GM21528 (cell line): ENCODE measurements around the gene DOCK4.

Source experiments
- ATAC-seq: cut with Tn5 transposase; IDR thresholded peaks from one replicate; pipeline ENCODE4 v1.9.1; 2021; ENCODE audit warnings: mild to moderate bottlenecking, moderate library complexity; ENCODE audit not compliant: unreplicated experiment, low FRiP score

The DOCK4 gene

DNA sequence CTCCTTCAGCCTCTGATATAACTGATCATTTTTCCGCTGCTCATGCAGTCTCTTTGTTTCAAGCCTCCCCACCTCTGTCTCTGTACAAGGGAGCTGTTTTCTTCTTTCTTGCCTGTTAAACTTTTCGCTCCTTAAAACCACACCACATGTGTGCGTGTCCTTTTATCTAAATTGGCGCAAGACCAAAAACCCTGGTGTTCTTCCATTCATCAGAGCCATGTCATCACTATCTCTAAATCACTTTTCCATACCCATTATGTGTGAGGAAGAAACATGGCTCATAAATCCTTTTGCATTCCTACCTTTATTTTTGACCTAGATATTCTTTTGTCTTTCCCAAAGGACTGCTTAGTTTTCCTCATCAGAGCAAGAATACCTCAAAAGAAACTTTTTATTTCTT, 404.9 kb downstream of the DOCK4 start:
- ATAC-seq = no peak

DNA sequence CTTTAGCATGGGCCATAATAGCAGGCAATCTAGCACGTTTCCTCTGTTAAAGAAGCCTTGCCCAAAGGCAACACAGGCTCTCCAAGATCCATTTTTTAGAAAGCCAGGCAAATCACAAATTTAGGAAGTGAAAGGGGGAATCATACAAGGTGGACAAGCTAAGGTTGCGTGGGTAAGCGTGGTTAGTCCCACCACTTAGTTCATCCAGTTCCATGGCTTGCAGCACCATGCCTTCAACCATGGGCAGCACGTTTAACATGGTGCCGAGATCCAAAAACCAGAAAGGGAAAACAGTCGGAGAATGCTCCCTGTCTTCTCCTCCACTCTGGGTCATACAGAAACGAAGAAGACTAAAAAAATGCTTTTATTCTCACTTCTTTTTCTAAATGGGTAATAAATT, 409.5 kb downstream of the DOCK4 start:
- ATAC-seq = no peak

DNA sequence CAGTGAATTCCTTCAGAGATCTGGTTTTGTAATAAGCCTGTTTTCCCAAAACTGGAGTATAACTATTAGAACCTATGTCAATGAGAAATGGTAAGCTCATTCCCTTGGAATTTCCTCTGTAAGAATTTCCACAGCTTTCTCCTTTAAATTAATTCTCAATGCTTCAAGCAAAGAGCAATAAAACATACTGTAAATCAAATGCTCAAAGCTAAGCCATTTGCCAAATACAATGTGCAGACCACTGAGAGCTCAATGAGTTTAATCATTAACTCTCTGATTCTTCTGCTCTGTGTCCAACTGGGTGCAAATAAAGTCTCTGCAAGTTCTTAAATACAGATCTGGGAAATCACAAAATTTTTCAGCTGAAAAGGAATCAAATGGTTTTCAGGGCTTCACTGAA, 416.3 kb downstream of the DOCK4 start:
- ATAC-seq = no peak

DNA sequence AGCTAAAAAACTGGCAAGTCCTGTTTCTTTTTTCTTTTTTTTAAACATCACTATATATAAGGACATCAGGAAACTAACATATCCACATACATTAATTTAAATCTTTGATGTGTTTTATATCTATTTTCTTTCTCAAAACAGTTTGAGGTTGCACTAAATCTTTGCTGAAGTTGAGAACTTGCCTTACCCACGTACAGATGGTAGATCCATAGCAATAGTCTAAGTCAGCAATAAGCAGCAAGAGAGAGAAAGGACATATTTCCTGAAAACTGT, 417.2 kb downstream of the DOCK4 start:
- no peak for ATAC-seq

DNA sequence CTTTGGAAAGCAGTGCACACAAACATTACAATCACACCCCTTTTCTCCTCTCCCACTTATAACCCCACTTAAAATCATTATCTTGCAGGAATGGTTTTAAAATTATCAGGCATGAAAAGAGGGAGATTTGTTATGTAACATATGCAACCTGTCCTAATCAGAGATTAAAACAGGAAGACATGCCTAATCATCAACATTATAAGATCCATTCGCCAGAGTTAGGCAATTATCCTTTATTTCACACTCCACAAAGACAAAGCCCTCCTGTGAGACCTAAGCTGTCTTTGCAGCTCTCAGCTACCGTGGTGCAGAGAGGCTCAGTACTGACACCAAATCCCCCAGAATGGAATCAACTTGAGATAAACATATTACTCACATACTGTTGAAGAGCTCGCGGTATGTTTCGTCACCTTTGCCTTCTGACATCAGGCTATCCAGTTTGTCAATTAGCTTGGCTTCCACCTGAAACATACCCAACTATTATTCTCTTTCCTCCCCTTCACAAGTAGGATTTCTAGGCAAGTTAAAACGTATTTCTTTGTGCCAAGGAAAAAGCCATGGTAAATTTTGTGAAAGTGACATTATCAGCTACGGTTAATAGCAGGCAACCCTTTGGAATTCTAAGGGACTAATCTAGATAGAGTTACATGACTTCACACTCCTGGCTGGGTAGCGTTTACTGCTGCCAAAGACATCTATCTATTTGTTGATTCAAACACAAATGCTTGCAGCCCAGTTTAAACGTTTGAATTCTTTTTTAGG, 417.7 kb downstream of the DOCK4 start:
- no peak for ATAC-seq

DNA sequence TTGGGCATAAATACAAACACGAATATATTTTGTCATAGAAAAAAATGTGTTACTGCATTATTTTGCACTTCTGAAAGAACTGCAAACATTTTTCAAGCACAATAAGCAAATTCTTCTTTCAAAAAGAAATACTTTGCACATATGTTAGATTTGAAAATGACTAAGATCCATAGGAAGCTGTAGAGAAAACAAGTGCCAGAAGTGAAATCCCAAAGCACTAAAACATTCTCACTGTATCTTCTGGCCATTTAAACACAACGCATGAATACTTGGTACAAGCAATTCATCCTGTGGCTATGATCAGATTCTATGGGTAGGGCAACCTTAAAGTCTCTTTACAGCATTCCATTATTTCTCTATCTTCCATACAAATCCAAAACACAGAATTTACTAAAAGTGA, 418.5 kb downstream of the DOCK4 start:
- no peak for ATAC-seq

DNA sequence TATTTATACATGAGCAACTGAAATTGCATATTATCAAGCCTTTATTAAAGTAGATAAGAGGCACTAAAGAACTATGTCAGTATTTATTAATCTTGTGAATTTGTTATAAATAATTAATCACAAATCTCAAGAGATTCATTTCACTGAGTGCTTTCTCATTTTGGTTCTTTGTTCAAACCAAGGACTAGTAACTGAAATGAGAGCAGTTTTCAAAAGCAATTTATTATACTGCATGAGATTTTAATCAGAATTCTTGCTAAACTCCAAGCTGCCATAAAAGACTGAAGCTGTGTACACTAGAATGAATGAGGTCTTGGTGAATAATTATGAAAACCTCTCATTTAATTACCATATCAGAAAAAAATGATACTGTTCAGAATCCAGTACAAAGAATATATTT, 419.1 kb downstream of the DOCK4 start:
- no peak for ATAC-seq

DNA sequence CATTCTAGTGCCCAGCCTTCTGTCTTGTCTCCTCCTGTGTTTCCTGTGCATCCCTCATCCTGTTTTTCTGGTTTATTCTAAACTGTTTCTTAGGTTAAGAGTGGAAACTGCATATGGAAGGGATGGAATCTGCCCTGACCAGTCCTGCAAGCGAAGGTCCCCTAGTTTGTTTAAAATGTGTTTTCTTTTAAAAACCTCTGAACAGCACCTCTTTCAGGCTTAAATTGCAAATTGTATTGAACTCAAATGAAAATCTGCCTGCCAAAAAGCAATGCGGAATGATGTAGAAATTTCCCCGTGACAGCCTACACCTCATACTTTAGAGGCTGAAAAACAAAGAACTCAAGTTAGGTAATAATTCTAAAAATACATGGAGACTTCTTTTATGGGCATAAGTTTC, 421.1 kb downstream of the DOCK4 start:
- ATAC-seq = no peak

DNA sequence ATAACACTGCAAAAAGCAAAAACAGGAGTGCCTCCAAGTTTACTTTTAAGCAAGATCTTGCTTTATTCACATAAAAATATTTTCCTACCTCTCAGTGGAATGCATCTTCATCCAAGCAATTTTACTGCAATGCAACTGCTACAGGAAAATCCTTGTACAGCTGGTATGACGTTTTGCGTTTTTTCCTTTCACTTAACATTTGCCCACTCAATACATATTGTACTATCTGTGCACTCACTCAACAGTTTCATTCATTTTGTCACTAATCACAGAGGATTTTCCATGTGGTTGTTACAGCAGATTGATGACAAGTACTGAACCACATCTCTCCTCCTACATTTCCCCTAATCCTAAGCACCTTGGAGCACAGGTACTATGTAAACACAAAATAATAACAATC, 421.9 kb downstream of the DOCK4 start:
- ATAC-seq = no peak

DNA sequence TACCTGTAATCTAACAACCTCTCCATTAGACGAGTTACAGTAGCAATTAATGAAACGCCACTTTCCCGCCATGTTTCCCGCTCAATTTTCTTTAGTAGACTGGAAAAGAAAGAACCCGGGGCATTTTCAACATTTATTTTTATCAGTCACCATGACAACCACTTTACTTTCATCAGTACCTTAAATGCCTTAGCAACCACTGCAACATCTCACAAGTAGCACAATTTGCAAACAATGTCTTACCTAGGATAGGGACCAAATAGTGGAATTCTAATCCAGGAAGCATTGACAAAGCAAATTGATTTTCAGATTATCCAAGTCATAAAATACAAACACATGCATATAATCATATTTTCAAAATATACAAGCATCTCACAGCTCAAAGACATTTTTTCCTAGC, 422.3 kb downstream of the DOCK4 start:
- no peak for ATAC-seq

DNA sequence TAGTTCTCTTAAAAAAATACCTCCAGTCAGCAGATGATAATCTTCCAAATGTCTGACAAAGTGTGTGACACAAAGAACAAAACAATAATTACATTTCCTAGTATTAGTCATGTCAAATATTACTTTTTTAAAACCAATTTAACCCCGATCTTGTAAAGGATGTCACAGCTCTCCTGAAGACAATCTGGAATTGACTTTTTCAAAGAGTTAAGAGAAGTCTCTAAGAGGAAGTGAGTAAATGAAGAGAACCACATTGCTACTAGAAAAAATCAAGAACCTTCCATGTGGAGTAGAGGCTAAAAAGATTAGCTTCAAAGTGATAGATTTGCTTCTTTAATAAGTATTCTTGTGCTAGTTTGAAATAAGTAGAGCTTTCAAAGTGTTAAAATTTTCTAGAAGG, 425.7 kb downstream of the DOCK4 start:
- ATAC-seq = no peak

DNA sequence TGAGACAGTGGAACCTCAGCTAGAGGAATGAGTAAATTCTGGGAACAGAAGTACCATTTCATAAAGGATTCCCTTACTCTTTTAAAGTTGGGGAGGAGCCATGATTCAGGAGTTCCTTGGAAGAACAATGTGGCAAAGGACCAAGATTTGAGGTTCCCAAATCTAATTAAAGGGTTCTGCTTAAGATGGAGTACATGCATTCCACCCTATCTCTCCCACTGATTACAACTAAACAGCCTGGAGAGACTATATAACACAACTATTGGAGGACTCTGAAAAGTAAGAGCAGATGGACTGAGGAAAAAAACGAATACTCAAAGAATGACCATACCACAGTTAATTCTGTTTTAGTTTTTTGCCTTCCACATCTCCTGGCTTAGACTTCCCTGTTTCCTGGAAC, 431.0 kb downstream of the DOCK4 start:
- no peak for ATAC-seq

DNA sequence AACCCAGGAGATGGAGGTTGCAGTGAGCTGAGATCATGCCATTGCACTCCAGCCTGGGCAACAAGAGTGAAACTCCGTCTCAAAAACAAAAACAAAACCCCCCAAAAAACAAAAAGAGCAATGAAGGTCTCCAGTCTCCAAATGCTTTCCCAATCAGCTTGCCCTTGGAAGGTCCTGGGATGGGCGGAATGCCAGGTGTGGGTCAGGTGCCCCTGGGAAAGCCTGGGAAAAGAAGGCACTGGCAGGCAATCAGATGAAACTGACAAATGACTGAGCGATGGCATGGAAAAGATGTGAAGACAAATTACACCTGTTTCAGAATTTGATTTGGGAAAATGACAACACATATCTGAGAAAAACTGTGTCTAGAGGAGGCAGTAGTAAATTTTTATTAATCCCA, 433.5 kb downstream of the DOCK4 start:
- no peak for ATAC-seq

DNA sequence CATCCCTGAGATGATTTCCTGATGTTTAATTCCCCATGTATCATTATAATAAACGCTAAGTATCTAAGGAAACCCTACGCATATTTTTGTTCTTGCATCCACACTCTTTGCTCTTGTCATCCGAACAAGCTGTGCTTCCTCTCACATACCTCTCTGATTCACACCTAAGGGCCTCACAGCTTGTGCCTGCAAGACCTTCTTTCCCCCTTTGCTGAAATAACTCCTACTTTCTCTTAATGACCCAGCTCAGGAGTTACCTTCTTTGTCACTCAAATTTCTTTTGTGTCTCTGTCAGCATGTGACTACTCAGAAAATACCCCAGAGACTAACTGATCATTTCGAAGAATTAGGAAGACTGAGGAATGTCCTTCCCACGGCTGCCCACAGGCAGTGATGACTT, 434.6 kb downstream of the DOCK4 start:
- no peak for ATAC-seq

DNA sequence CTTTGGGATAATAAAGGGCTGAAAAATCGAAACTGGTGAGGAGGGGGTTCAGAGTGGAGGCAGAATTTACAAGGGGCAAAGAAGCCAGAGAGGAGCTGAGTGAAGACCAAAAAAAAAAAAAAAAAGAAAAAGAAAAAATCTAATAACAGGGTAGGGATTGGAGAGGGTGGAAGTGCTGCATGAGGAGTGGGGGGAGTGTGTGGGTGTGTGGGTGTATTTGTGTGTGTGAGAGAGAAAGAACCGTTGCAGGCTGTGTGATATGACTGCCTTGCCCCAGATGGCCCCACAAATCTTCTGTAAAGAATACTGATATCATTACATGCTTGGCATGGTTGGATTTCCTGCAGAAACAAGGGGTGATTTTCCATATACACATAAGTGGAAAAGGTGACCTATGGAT, 436.1 kb downstream of the DOCK4 start:
- ATAC-seq = no peak

DNA sequence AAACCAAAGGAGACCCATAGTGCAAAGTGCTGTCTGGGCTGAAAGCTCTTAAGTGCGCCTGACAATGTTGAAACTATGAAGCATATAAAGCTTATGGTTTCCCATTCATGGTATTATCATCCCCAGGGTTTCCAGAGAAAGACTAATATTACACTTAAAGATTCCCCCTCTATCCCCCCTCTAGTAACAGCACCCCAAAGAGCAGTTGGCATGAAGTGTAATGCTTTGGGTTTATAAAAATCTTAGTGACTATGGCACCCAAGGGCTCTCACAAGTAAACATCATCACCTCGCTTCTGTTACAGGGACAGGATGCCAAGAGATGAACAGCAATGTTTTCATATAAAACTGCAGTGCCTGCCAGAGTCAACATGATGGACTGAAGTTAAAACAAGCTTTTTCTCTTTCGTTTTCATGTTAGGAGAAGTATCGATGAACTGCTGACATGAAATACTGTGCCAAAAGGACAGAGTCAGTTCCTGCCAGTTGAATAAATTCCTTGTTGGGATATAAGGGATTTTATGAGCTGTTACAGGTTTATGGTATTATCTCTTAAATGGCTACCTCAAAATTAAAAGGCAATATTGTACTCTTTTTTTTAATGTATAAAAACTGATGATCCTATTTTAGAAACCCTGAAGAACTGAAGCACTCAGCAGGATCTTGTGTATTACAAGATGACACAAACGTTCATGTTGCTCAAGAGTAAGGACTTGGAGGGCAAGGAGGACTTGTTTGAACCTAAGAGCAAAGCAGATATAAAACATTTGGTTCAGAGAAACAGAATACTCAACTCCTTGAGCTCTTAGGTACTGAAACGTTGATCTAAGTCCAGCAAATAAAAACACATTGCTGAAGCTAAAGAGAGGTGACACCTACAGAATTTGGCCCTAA, 440.2 kb downstream of the DOCK4 start:
- no peak for ATAC-seq

DNA sequence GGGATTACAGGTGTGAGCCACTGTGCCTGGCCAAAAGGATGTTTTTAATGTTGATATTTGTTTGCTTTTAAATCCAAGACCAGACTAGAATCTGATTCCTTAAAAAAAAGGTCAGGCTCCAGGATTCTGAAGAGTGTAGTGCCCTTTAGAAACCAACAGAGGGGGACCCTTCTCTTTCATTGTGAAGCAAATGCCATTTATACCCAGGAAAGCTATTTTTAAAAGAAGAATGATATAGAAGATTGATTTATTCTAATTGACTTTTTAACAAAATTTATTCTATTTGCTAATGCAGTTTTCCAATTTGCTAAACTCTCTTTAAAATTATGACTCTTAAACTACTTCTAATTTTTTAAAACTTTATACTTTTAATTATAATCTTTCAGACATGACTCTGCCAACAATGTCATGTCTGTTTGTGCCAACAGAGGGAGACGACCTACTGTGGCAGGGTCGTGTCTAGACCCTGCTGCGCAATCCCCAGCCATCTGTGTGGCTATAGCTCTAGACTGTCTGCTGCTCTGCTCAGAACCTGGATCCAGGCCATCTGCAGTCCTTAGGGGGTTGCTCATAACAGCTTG, 442.9 kb downstream of the DOCK4 start:
- ATAC-seq = no peak

DNA sequence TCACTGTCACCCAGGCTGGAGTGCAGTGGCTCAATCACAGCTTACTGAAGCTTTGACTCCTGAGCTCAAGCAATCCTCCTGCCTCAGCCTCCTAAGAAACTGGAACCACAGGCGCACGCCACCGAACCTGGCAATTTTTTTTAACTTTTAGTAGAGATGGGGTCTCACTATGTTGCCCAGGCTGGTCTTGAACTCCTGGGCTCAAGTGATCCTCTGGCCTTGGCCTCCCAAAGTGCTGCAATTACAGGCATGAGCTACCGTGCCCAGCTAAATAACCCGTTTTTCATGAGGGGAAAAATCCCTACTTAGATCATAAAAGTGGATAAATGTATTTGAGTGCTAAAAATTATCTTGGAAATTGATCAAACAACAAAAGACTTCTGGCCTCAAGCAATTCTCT, 443.4 kb downstream of the DOCK4 start:
- ATAC-seq = no peak

DNA sequence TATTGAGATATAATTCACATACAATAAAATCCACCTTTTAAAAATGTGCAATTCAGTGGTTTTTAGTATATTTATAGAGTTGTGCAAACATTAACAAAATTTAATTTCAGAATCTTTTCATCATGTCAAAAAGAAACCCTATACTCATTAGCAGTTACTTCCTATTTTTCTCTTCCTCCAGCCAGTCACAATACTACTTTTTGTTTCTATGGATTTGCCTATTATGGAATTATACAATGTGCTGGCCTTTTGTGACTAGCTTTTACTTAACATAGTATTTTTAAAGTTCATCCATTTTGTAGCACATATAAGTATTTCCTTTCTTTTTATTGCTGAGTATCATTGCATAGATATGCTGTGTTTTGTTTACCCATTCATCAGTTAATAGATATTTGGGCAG, 444.0 kb downstream of the DOCK4 start:
- ATAC-seq = no peak

DNA sequence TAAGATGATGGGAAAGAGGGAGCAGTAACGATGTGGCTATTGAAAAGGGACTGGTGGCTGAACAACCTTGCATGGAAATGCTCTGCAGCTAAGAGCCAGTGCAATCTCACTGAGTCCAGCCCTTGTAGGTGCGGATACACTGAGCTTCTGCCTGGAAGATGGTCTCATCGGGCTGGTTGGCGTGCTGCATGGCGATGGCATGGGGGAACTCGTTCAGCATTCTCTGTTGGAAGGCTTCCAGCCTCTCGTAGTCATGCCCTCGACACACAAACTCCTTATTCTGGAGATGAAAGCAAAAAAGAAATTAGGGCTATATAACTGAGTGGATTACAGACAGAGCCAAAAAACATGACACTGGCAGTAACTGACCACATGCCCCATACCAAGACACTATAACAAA, 446.2 kb downstream of the DOCK4 start:
- no peak for ATAC-seq

DNA sequence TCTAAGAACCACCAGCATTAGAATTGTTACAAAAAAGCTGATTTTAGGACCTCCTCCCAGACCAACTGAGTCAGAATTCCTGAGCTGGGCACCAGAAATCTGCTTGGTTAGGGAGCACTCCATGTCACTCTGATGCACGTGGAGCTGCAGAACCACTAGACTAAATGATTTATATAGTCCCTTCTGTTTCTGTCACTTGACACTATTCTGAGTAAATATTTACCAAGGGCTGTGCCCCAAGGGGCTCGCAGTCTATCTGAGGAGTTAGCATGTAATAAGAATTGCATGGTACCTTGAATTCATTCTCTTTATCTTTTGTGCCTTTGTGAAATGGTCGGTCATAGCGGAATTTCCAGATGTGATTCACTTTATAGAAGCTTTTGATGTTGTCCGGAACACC, 447.9 kb downstream of the DOCK4 start:
- ATAC-seq = no peak

DNA sequence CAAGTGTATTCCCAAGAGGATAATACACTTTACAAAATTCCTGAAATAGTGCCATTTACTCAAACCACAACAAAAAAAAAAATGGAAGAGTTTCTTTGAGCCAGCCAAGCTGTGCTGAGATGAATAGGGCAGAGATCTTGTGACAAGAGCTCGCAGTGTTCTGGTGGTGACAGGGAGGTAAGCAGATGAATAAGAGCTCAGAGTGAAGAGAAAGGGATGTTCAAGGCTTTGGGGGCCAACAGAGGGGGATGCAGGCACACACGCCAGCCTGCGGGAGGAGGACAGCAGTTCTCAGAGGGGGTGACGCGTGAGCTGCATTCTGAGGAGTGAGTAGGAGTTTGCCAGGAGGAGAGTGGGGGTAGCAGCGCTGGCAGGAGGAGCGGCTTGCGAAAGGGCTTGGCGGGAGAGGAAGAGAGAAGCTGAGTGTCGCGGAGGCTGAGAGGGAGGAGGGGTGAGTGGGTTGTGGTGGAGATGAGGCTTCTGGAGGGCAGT, 449.5 kb downstream of the DOCK4 start:
- ATAC-seq = no peak
